ENCODE measurements around the gene ABLIM2. TPM values are rescaled to one million over a fixed set of nuclear protein-coding genes. Genes with fewer than 3 reads are reported as not detected.

ABLIM2 gene
- total and polyA plus RNA-seq, 2 of the 8 experiments (the other 6 are each of a cell fraction or from before 2014, with no cell fraction given), result 2.8 to 3.0 TPM

- Histone ChIP-seq H3K4ac (replicated peaks; ENCODE audit: insufficient read length, low read depth, low read length) (no peak overlapping the region), H4K20me1 (replicated peaks in 1 of 2; ENCODE audit: control insufficient read depth in 1 of 2, insufficient read depth in 2 of 2, low read length in 2 of 2) (no peaks in the 10 kb centered on the region), H4K5ac (ENCODE audit: insufficient read length, low read depth, low read length) (no peak overlapping the region), H3K14ac (ENCODE audit: insufficient read length) (no peak overlapping the region), H3K79me1 (ENCODE audit: low read depth, low read length) (no peaks in the 10 kb centered on the region), H2BK5ac (ENCODE audit: low read depth, low read length) (no peak overlapping the region), H2BK20ac (ENCODE audit: low read length) (no peak overlapping the region), H3K56ac (replicated peaks; ENCODE audit: insufficient read length, low read depth, low read length) (no peak overlapping the region), H3K4me1 (replicated peaks in 1 of 4; ENCODE audit: control insufficient read depth in 3 of 4, insufficient read depth in 4 of 4, low read length in 3 of 4) (peaks cover 0 to 3% (median 1%) of the 10 kb centered on the region in 4 experiments; a peak in 3 of 7 replicates), H3K79me2 (ENCODE audit: control insufficient read depth in 1 of 2, insufficient read depth in 2 of 2, low read length in 2 of 2) (no peaks in the 10 kb centered on the region), H2AK5ac (ENCODE audit: low read depth, low read length) (peak overlapping the region; percentile 3; the same call in 1 of the 2 replicates), H2BK15ac (ENCODE audit: low read length) (no peak overlapping the region), H2BK12ac (ENCODE audit: low read depth, low read length) (no peak overlapping the region), H3K18ac (ENCODE audit: extremely low read depth, low read length) (no peak overlapping the region), H4K91ac (replicated peaks; ENCODE audit: insufficient read length, low read length) (no peak overlapping the region), H3K27ac (ENCODE audit: low read depth, low read length) (no peak overlapping the region), H3K27me3 (replicated peaks in 1 of 4; ENCODE audit: control insufficient read depth in 3 of 4, extremely low read depth in 1 of 4, insufficient read depth in 3 of 4, low read length in 3 of 4) (no peaks in the 10 kb centered on the region; a peak in 2 of 7 replicates), H4K8ac (ENCODE audit: extremely low read depth, insufficient read depth, low read length) (no peak overlapping the region), H3K36me3 (ENCODE audit: control insufficient read depth in 2 of 4, insufficient read depth in 4 of 4, low read length in 3 of 4) (no peaks in the 10 kb centered on the region), H2BK120ac (replicated peaks; ENCODE audit: low read depth, low read length) (no peak overlapping the region), H3K23ac (ENCODE audit: insufficient read length) (no peak overlapping the region), H3K9ac (replicated peaks in 1 of 4; ENCODE audit: extremely low read depth in 1 of 4, low read depth in 3 of 4, low read length in 3 of 4) (no peak overlapping the region), H3K9me3 (ENCODE audit: insufficient read depth in 2 of 2, low read depth in 1 of 2, low read length in 1 of 2) (no peaks in the 10 kb centered on the region), H3K4me3 (ENCODE audit: extremely low read depth in 1 of 4, insufficient read depth in 2 of 4, low read depth in 3 of 4, low read length in 4 of 4) (no peak overlapping the region), H3K4me2 (ENCODE audit: insufficient read depth in 1 of 2, low read depth in 2 of 2, low read length in 2 of 2) (no peak overlapping the region), H3K23me2 (ENCODE audit: low read depth, low read length) (peaks cover 2% of the 10 kb centered on the region; the same call in 1 of the 2 replicates), H2AFZ (ENCODE audit: low read length) (no peak overlapping the region)
- DNase-seq (ENCODE audit: low read depth in 1 of 2, low spot score in 2 of 2), result no peak
- WGBS, 2 experiments (ENCODE audit: extremely low coverage in 1 of 2, insufficient coverage in 1 of 2, insufficient read length in 1 of 2, insufficient replicate concordance in 2 of 2, low coverage in 1 of 2, low lambda C conversion rate in 2 of 2, missing lambda C conversion rate in 1 of 2), result 75% methylated on average over 3 of the region's 3 CpGs; no CpG with 5 or more reads in 1 of the 2 experiments
- FAIRE-seq, result no peak
- CTCF ChIA-PET (ENCODE audit: partially characterized antibody), result interaction anchor here (0.7 to 1.6 kb wide), 4 partner anchors 10 to 311 kb away, joined by 3 to 7 read pairs (median 3); no protein-coding TSS in a partner anchor
- POLR2A ChIA-PET (ENCODE audit: partially characterized antibody), result no interaction called here
- TF ChIP-seq RAD21 (IDR thresholded peaks at IDR 0.05 in 1 of 2, conservative IDR thresholded peaks at IDR 0.05 in 1 of 2; ENCODE audit: low read depth in 2 of 2, low read length in 2 of 2) (no peak), ZNF274 (IDR thresholded peaks at IDR 0.05; ENCODE audit: borderline replicate concordance, extremely low read depth, low read length) (no peak), MAX (IDR thresholded peaks at IDR 0.05) (no peak), SAP30 (IDR thresholded peaks at IDR 0.05; ENCODE audit: insufficient read depth, insufficient replicate concordance, low read length) (no peak), RFX5 (IDR thresholded peaks at IDR 0.05; ENCODE audit: borderline replicate concordance, low read depth, low read length) (no peak), GTF2F1 (IDR thresholded peaks at IDR 0.05; ENCODE audit: borderline replicate concordance, low read depth, low read length) (no peak), SIN3A (conservative IDR thresholded peaks at IDR 0.05 in 1 of 2, IDR thresholded peaks at IDR 0.05 in 1 of 2; ENCODE audit: low read depth in 1 of 2, low read length in 2 of 2) (no peak), SIX5 (IDR thresholded peaks at IDR 0.05; ENCODE audit: low read depth, low read length) (no peak), BCL11A (IDR thresholded peaks at IDR 0.05; ENCODE audit: low read depth in 2 of 2, low read length in 2 of 2) (no peak), TAF7 (optimal IDR thresholded peaks at IDR 0.05; ENCODE audit: borderline replicate concordance, low read depth, low read length) (no peak)
- TF ChIP-seq, protein P1, sequence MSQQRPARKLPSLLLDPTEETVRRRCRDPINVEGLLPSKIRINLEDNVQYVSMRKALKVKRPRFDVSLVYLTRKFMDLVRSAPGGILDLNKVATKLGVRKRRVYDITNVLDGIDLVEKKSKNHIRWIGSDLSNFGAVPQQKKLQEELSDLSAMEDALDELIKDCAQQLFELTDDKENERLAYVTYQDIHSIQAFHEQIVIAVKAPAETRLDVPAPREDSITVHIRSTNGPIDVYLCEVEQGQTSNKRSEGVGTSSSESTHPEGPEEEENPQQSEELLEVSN (IDR thresholded peaks at IDR 0.05), result no peak
Measured at GRCh38 chr4:8026453-8026852, 132.2 kb downstream of the ABLIM2 start.

All from H1 (cell line).